Karpas-422 (cell line): ENCODE data around the gene GALNT11. TPM values are rescaled to one million over a fixed set of nuclear protein-coding genes. Genes with fewer than 3 reads are reported as not detected.
"Not testable (repeated sequence)": the region's sequence is repeated elsewhere in the genome, so short reads cannot be mapped to it uniquely, and the experiment has no call there.

Source experiments
- DNase-seq: peaks from one replicate; pipeline ENCODE4 v3.0.0-alpha.2; 2015
- H2AFZ ChIP-seq: fragments of 200-600 bp; sonication (generic); 2 replicates; pipeline ENCODE4 v1.6.1; 2014; ENCODE audit warnings: antibody characterized with exemption, low read length, mixed read lengths
- H3K27ac ChIP-seq: fragments of 200-600 bp; sonication (generic); 2 replicates; pipeline ENCODE4 v1.5.1; 2014; ENCODE audit warnings: mild to moderate bottlenecking, low read length, moderate library complexity
- H3K27me3 ChIP-seq: fragments of 200-600 bp; sonication (generic); 2 replicates; pipeline ENCODE4 v1.6.1; 2014; ENCODE audit warnings: low read length, mixed read lengths
- H3K36me3 ChIP-seq: fragments of 200-600 bp; sonication (generic); 2 replicates; pipeline ENCODE4 v1.6.1; 2014; ENCODE audit warnings: low read length, mixed read lengths; ENCODE audit not compliant: insufficient read depth
- H3K4me1 ChIP-seq: fragments of 200-600 bp; sonication (generic); 2 replicates; pipeline ENCODE4 v1.6.1; 2014; ENCODE audit warnings: mild to moderate bottlenecking, low read length, mixed read lengths
- H3K4me2 ChIP-seq: fragments of 200-600 bp; sonication (generic); 2 replicates; pipeline ENCODE4 v1.6.1; 2014; ENCODE audit warnings: low read length, low read depth, mild to moderate bottlenecking; ENCODE audit not compliant: poor library complexity, severe bottlenecking
- H3K4me3 ChIP-seq: fragments of 200-600 bp; sonication (generic); 2 replicates; pipeline ENCODE4 v1.5.1; 2014; ENCODE audit warnings: mild to moderate bottlenecking, antibody characterized with exemption, low read length, mixed read lengths
- H3K79me2 ChIP-seq: fragments of 200-600 bp; sonication (generic); 2 replicates; pipeline ENCODE4 v1.6.1; 2014; ENCODE audit warnings: mild to moderate bottlenecking, low read length, mixed read lengths
- H3K9ac ChIP-seq: fragments of 200-600 bp; sonication (generic); 2 replicates; pipeline ENCODE4 v1.6.0; 2014; ENCODE audit warnings: low read length
- H3K9me2 ChIP-seq: fragments of 200-600 bp; sonication (generic), shearing (Covaris generic); replicated peaks from 2 replicates; pipeline ENCODE4 v1.6.0; 2014; ENCODE audit warnings: mild to moderate bottlenecking, low read length, moderate library complexity; ENCODE audit not compliant: insufficient read depth
- H3K9me3 ChIP-seq: fragments of 300-700, 200-600 bp; sonication (generic); 2 replicates; pipeline ENCODE4 v1.6.1; 2014; ENCODE audit warnings: low read length, mixed read lengths
- H4K20me1 ChIP-seq: fragments of 200-600 bp; sonication (generic); 2 replicates; pipeline ENCODE4 v1.6.1; 2014; ENCODE audit warnings: mild to moderate bottlenecking, antibody characterized with exemption, low read length, low read depth; ENCODE audit not compliant: insufficient read depth
- total RNA-seq: library from RNA; depleted of rRNA; stranded (reverse); fragments of >200 nt; shearing (Covaris generic); gene quantifications from 2 replicates; pipeline ENCODE4 v1.2.3, GENCODE V29; 2014; ENCODE audit warnings: low replicate concordance

The GALNT11 gene
- total RNA-seq, 1 experiment from 2014 or later = not detected

GRCh38 chr7:152056621-152057274 lies 31.3 kb downstream of the GALNT11 start:
- no peaks in the 10 kb centered on the region for H3K27me3 ChIP-seq
- H3K9ac ChIP-seq = no peak overlapping the region
- H3K9me3 ChIP-seq = no peaks in the 10 kb centered on the region
- no peaks in the 10 kb centered on the region for H3K9me2 ChIP-seq
- no peaks in the 10 kb centered on the region for H3K79me2 ChIP-seq
- no peak overlapping the region for H3K4me3 ChIP-seq
- H2AFZ ChIP-seq = no peak overlapping the region
- no peak for DNase-seq
- H3K27ac ChIP-seq = no peak overlapping the region
- H3K36me3 ChIP-seq = no peaks in the 10 kb centered on the region
- no peak overlapping the region for H3K4me2 ChIP-seq
- H3K4me1 ChIP-seq = no peaks in the 10 kb centered on the region
- no peaks in the 10 kb centered on the region for H4K20me1 ChIP-seq

GRCh38 chr7:152059311-152059710 lies 33.8 kb downstream of the GALNT11 start:
- H3K9me3 ChIP-seq = no peaks in the 10 kb centered on the region
- no peaks in the 10 kb centered on the region for H3K27me3 ChIP-seq
- H4K20me1 ChIP-seq = no peaks in the 10 kb centered on the region
- H2AFZ ChIP-seq = no peak overlapping the region
- H3K4me2 ChIP-seq = no peak overlapping the region
- H3K4me3 ChIP-seq = no peak overlapping the region
- no peak overlapping the region for H3K27ac ChIP-seq
- H3K9me2 ChIP-seq = no peaks in the 10 kb centered on the region
- H3K4me1 ChIP-seq = no peaks in the 10 kb centered on the region
- no peaks in the 10 kb centered on the region for H3K36me3 ChIP-seq
- H3K79me2 ChIP-seq = no peaks in the 10 kb centered on the region
- no peak overlapping the region for H3K9ac ChIP-seq
- no peak for DNase-seq

- H3K9ac ChIP-seq = not testable (repeated sequence)
Observed at GRCh38 chr7:152061086-152061485, 35.6 kb downstream of the GALNT11 start.

GRCh38 chr7:152063192-152063591 lies 37.7 kb downstream of the GALNT11 start:
- not testable (repeated sequence) for H3K36me3 ChIP-seq, H4K20me1 ChIP-seq

More at GRCh38 chr7:152061086-152061485, 35.6 kb downstream of the GALNT11 start:
- not testable (repeated sequence) for H3K9me2 ChIP-seq, H2AFZ ChIP-seq, H3K36me3 ChIP-seq, H3K4me2 ChIP-seq, H3K27me3 ChIP-seq, H3K27ac ChIP-seq, H3K79me2 ChIP-seq, H3K4me3 ChIP-seq, H4K20me1 ChIP-seq, DNase-seq, H3K4me1 ChIP-seq, H3K9me3 ChIP-seq

DNA sequence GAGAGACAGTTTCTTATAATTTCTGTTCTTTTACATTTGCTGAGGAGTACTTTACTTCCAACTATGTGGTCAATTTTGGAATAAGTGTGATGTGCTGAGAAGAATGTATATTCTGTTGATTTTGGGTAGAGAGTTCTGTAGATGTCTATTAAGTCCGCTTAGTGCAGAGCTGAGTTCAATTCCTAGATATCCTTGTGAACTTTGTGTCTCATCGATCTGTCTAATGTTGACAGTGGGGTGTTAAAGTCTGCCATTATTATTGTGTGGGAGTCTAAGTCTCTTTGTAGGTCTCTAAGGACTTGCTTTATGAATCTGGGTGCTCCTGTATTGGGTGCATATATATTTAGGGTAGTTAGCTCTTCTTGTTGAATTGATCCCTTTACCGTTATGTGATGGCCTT lies 38.3 kb downstream of the GALNT11 start:
- H3K4me3 ChIP-seq, H3K27ac ChIP-seq, DNase-seq, H3K9ac ChIP-seq, H3K79me2 ChIP-seq, H3K27me3 ChIP-seq, H3K4me1 ChIP-seq, H3K9me3 ChIP-seq, H3K9me2 ChIP-seq, H4K20me1 ChIP-seq, H2AFZ ChIP-seq, H3K36me3 ChIP-seq, H3K4me2 ChIP-seq: not testable (repeated sequence)

More at GRCh38 chr7:152063192-152063591, 37.7 kb downstream of the GALNT11 start:
- H3K9me2 ChIP-seq, H2AFZ ChIP-seq, H3K79me2 ChIP-seq, H3K4me3 ChIP-seq, H3K27ac ChIP-seq, H3K27me3 ChIP-seq, H3K4me2 ChIP-seq, H3K4me1 ChIP-seq, H3K9ac ChIP-seq, DNase-seq, H3K9me3 ChIP-seq: not testable (repeated sequence)

GRCh38 chr7:152065800-152066344 lies 40.4 kb downstream of the GALNT11 start:
- not testable (repeated sequence) for H3K27ac ChIP-seq, H3K36me3 ChIP-seq, DNase-seq

GRCh38 chr7:152072421-152072820 lies 46.9 kb downstream of the GALNT11 start:
- H3K9ac ChIP-seq = no peak overlapping the region
- DNase-seq = no peak
- H3K9me2 ChIP-seq = no peaks in the 10 kb centered on the region
- no peaks in the 10 kb centered on the region for H4K20me1 ChIP-seq
- H3K4me2 ChIP-seq = no peak overlapping the region
- no peak overlapping the region for H2AFZ ChIP-seq
- H3K27me3 ChIP-seq = no peaks in the 10 kb centered on the region
- H3K79me2 ChIP-seq = no peaks in the 10 kb centered on the region
- H3K36me3 ChIP-seq = no peaks in the 10 kb centered on the region
- no peaks in the 10 kb centered on the region for H3K9me3 ChIP-seq
- no peaks in the 10 kb centered on the region for H3K4me1 ChIP-seq
- no peak overlapping the region for H3K27ac ChIP-seq
- H3K4me3 ChIP-seq = no peak overlapping the region

More at GRCh38 chr7:152065800-152066344, 40.4 kb downstream of the GALNT11 start:
- H3K4me3 ChIP-seq, H3K4me2 ChIP-seq, H3K4me1 ChIP-seq, H3K9me3 ChIP-seq, H3K79me2 ChIP-seq, H3K9ac ChIP-seq, H2AFZ ChIP-seq, H3K9me2 ChIP-seq, H3K27me3 ChIP-seq, H4K20me1 ChIP-seq: not testable (repeated sequence)

- no peaks in the 10 kb centered on the region for H3K27me3 ChIP-seq
- H4K20me1 ChIP-seq = no peaks in the 10 kb centered on the region
- no peak overlapping the region for H2AFZ ChIP-seq
- H3K4me1 ChIP-seq = no peaks in the 10 kb centered on the region
- H3K4me3 ChIP-seq = no peak overlapping the region
- no peaks in the 10 kb centered on the region for H3K79me2 ChIP-seq
- H3K4me2 ChIP-seq = no peak overlapping the region
- H3K27ac ChIP-seq = no peak overlapping the region
- no peaks in the 10 kb centered on the region for H3K9me2 ChIP-seq
- no peak overlapping the region for H3K9ac ChIP-seq
- no peaks in the 10 kb centered on the region for H3K9me3 ChIP-seq
- DNase-seq = no peak
- no peaks in the 10 kb centered on the region for H3K36me3 ChIP-seq
Observed at GRCh38 chr7:152073352-152073751, 47.9 kb downstream of the GALNT11 start.
